Measurements from ENCODE around the gene SSUH2.
"Not testable (repeated sequence)": the region's sequence is repeated elsewhere in the genome, so short reads cannot be mapped to it uniquely, and the experiment has no call there.

Gene SSUH2

GRCh38 chr3:8658306-8659212, 14.0 kb upstream of the SSUH2 start:
- no peak for DNase-seq

- no peak for DNase-seq
Measured at GRCh38 chr3:8657804-8658305, 13.3 kb upstream of the SSUH2 start.

GRCh38 chr3:8656240-8656639, 11.6 kb upstream of the SSUH2 start:
- no peak for DNase-seq

- no peak for DNase-seq
Measured at GRCh38 chr3:8655387-8655835, 10.8 kb upstream of the SSUH2 start.

GRCh38 chr3:8654572-8655329, 10.2 kb upstream of the SSUH2 start:
- DNase-seq = not testable (repeated sequence)

- DNase-seq = no peak
Measured at GRCh38 chr3:8653800-8654408, 9.3 kb upstream of the SSUH2 start.

GRCh38 chr3:8652324-8652987, 7.9 kb upstream of the SSUH2 start:
- no peak for DNase-seq

- no peak for DNase-seq
Measured at GRCh38 chr3:8651418-8652323, 7.1 kb upstream of the SSUH2 start.

GRCh38 chr3:8650583-8651416, 6.2 kb upstream of the SSUH2 start:
- no peak for DNase-seq

- DNase-seq = no peak
Measured at GRCh38 chr3:8649757-8650156, 5.2 kb upstream of the SSUH2 start.

- no peak for DNase-seq
Measured at GRCh38 chr3:8648909-8649741, 4.5 kb upstream of the SSUH2 start.

GRCh38 chr3:8647137-8647985, 2.8 kb upstream of the SSUH2 start:
- DNase-seq = no peak

GRCh38 chr3:8646313-8646938, 1.8 kb upstream of the SSUH2 start:
- DNase-seq = no peak

GRCh38 chr3:8645712-8646111, 1.1 kb upstream of the SSUH2 start:
- DNase-seq = no peak

- no peak for DNase-seq
Measured at GRCh38 chr3:8643693-8644365, 769 bp downstream of the SSUH2 start.

- no peak for DNase-seq
Measured at GRCh38 chr3:8642001-8642400, 2.6 kb downstream of the SSUH2 start.

- DNase-seq = no peak
Measured at GRCh38 chr3:8641472-8641871, 3.1 kb downstream of the SSUH2 start.

- DNase-seq = no peak
Measured at GRCh38 chr3:8640223-8640622, 4.4 kb downstream of the SSUH2 start.

All from T-helper 9 cell (primary cell).